Muscle of leg (tissue), 11 donors: Measurements from ENCODE around the gene KLHL6. TPM values are rescaled to one million over a fixed set of nuclear protein-coding genes. Genes with fewer than 3 reads are reported as not detected.
"Not testable (repeated sequence)": the region's sequence is repeated elsewhere in the genome, so short reads cannot be mapped to it uniquely, and the experiment has no call there.

ENCODE experiments used
- DNase-seq: peaks from one replicate; pipeline ENCODE4 v3.0.0; 2013
- H3K27ac ChIP-seq: one replicate; pipeline ENCODE4 v1.5.1; 2013; ENCODE audit warnings: mild to moderate bottlenecking, low read length, control low read depth
- H3K27me3 ChIP-seq: one replicate; pipeline ENCODE4 v1.6.1; 2013; ENCODE audit warnings: low read length; ENCODE audit not compliant: control insufficient read depth, insufficient read depth
- H3K36me3 ChIP-seq: one replicate; pipeline ENCODE4 v1.6.1; 2013; ENCODE audit warnings: low read length; ENCODE audit not compliant: control insufficient read depth, insufficient read depth
- H3K4me1 ChIP-seq: one replicate; pipeline ENCODE4 v1.6.1; 2013; ENCODE audit warnings: low read length; ENCODE audit not compliant: control insufficient read depth, insufficient read depth
- H3K4me3 ChIP-seq: one replicate; pipeline ENCODE4 v1.5.1; 2013; ENCODE audit warnings: low read length, control low read depth
- H3K9me3 ChIP-seq: replicated peaks from 2 replicates; pipeline ENCODE4 v1.6.1; 2013; ENCODE audit warnings: low read depth, low read length; ENCODE audit not compliant: control insufficient read depth
- WGBS: methylation state at CpG from one replicate; pipeline ENCODE4 v1.1.5; 2013; ENCODE audit warnings: missing lambda C conversion rate; ENCODE audit not compliant: insufficient coverage; 5-methylcytosine and 5-hydroxymethylcytosine counted together
- polyA plus RNA-seq, 8 donors: library from polyadenylated mRNA; unstranded; fragments of 120-200 nt; gene quantifications; one replicate each; pipeline versions ENCODE4 v1.2.1 to v1.2.3, GENCODE V29; 2013; ENCODE audit warnings: inconsistent platforms in 1 of 8, low replicate concordance in 1 of 8; ENCODE audit not compliant: insufficient read length in 8 of 8, insufficient read depth in 1 of 8
- total RNA-seq: library from RNA; stranded (reverse); fragments of 120-200 nt; gene quantifications from one replicate; pipeline ENCODE4 v1.2.4, GENCODE V29; 2013

KLHL6 gene
- total and polyA plus RNA-seq, 9 donors, result 0.95 to 2.0 (median 1.4) TPM

DNA sequence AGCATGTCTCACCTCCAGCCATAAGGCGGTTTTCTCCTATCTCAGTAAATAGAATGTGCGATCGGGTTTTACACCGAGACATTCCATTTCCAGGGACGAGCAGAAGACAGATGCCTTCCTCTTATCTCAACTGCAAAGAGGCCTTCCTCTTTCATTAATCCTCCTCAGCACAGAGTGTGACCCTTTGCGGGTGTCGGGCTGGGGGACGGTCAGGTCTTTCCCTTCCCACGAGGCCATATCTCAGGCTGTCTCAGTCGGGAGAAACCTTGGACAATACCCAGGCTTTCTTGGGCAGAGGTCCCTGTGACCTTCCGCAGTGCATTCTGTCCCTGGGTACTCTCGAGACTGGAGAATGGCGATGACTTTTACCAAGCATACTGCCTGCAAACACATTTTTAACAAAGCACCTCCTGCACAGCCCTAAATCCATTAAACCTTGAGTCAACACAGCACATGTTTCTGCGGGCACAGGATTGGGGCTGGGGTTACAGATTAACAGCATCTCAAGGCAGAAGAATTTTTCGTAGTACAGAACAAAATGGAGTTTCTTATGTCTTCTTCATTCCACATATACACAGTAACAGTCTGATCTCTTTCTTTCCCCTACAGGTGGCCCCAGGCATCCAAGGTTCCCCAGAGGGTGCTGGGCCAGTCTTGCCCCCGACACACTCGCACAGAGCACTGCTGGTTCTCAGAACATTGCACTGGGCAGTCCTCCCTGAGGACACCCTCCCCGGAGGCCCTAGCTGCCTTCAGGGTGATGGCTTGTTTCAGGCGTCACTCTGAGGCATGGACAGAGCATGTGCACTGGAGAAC, 34.6 kb downstream of the KLHL6 start:
- H3K4me3 ChIP-seq, DNase-seq, H3K27ac ChIP-seq, H3K27me3 ChIP-seq, H3K9me3 ChIP-seq, H3K36me3 ChIP-seq, H3K4me1 ChIP-seq: not testable (repeated sequence)
- 56% methylated on average over 17 of the region's 19 CpGs for WGBS

DNA sequence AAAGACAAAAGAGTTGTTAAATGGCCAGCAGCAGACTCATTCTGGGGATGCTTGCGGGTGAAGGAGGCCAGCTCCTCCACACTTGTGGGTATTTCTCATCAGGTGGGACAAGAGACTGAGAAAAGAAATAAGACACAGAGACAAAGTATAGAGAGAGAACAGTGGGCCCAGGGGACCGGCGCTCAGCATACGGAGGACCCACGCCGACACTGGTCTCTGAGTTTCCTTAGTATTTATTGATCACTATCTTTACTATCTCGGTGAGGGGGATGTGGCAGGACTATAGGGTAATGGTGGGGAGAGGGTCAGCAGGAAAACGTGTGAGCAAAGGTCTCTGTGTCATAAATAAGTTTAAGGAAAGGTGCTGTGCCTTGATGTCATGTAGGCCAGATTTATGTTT, 35.2 kb downstream of the KLHL6 start:
- H3K4me1 ChIP-seq, H3K27ac ChIP-seq, H3K9me3 ChIP-seq, DNase-seq, H3K36me3 ChIP-seq, H3K27me3 ChIP-seq, H3K4me3 ChIP-seq: not testable (repeated sequence)
- WGBS, result 51% methylated on average over 2 of the region's 8 CpGs

DNA sequence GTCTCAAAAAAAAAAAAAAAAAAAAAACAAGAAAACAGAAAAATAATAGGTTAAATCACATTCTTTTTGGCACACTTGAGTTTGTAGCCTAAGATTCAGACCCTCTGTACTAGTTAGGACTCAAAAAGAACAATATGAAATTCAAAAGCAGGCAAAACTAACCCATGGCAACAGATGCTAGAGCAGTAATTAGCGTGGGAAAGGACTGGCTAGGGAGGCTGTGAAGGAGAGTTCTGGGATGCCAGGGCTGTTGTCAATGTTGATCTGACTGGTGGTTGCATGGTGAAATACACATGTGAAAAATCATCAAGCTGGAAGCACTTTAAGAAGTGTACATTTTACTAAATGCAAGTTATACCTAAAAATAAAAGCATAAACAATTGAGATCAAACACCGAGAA, 35.6 kb downstream of the KLHL6 start:
- no peaks in the 10 kb centered on the region for H3K9me3 ChIP-seq
- H3K36me3 ChIP-seq, result no peaks in the 10 kb centered on the region
- H3K4me3 ChIP-seq, result no peak overlapping the region
- no peak for DNase-seq
- H3K27me3 ChIP-seq, result no peaks in the 10 kb centered on the region
- H3K27ac ChIP-seq, result no peak overlapping the region
- 80% methylated on average over 1 of the region's 2 CpGs for WGBS
- no peaks in the 10 kb centered on the region for H3K4me1 ChIP-seq

DNA sequence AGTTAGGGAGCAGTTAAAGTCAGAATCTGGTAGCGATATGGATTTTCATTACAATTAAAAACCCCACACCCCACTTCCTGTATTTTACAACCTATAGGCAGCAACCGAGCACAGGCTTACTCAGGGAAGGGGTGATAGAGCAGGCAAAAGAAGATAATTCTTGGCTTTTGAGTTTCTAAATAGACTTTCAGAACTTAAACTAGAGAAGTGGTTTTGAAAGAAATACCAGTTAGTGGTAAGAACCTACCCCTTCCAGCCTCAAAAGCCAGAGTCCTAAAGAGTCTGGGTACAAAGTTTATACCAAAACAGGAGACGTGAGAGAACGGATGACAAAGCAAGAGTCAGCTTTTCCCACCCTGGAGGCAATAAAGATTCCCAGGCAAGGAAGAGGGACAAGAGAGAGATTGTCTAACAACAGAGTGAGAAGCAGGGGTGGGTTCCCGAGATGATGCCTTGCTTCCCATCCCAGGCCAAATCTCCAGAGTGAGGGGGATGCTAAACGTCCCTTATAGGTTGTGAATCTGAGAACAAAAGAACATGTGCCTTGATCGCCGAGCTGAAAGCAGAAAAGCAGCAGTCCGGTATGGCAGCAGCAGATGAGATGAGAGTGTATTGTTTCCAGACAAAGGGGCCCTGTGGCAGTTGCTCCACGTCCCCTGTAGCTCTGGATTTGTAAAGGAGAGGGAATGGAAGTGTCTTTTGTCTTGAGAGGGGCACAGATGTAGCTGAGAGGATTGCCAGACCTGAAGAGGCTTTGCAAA, 36.8 kb downstream of the KLHL6 start:
- 14% methylated on average over 6 of the region's 10 CpGs for WGBS
- no peaks in the 10 kb centered on the region for H3K4me1 ChIP-seq
- no peak for DNase-seq
- H3K27me3 ChIP-seq, result no peaks in the 10 kb centered on the region
- H3K27ac ChIP-seq, result no peak overlapping the region
- H3K36me3 ChIP-seq, result no peaks in the 10 kb centered on the region
- no peaks in the 10 kb centered on the region for H3K9me3 ChIP-seq
- H3K4me3 ChIP-seq, result no peak overlapping the region

DNA sequence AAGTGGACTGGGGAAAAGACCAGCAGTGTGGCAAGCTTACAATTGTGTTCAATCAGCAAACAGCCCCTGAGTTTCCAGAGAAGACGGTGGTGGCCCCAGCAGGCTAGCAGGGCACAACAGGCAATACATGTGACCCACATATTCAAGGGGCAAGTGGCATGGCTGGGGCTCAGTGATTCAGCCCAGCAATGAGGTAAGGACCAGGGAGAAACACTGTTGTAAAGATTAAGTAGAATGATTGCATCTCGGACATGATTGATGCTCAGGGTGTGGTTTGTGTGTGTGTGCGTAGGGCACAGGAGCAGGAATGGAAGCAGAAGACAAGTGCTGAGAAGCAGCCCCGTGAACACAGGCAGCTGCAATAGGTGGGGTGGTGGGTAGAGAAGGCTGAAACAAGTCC, 37.9 kb downstream of the KLHL6 start:
- WGBS, result 93% methylated on average over 3 of the region's 4 CpGs

DNA sequence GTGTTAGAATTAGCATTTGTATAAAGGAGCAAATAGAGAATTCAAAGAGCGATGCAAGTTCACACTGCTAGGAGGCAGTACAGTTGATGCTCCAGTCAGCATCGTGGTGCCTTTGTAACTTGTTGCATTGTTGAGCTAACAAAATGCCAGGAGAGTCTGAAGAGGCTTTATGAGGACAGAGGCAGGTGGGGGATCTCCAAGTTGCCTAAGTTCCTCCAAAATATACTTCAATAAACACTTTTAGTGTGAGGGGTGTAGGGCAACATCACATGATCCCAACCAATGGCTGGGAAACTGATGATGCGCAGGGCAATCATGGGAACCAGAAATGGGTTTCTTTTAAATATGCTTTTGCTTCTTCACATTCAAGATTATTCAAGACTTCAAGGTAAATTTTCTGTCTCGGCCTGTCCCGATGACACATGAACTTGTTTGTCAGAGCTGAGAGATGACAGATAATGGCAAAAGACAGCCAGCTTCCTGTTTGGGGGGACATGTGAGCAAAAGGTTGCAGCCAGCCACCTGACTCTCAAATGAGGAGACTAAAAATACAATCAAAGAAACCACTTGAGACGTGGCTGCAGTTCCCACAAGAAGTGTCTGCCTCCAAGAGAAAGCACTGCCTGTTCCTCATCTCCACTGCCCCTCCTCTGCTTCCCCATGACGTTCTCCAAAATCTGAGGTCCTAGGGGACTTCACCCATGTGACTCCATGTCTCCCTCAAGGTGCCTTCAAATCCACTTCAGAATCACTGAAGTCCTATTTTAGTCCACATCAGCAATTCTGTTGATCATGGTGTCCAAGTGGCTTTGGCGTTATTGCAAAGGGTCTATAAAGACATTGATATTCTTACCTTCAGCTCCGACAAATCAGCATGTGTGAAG, 39.3 kb downstream of the KLHL6 start:
- Histone ChIP-seq H3K27ac (no peak overlapping the region), H3K27me3 (no peaks in the 10 kb centered on the region), H3K9me3 (no peaks in the 10 kb centered on the region), H3K4me1 (peaks cover 10% of the 10 kb centered on the region), H3K36me3 (no peaks in the 10 kb centered on the region), H3K4me3 (no peak overlapping the region)
- DNase-seq, result peak; percentile 19
- 60% methylated on average over 5 of the region's 9 CpGs for WGBS

More for the DNA sequence above, 37.9 kb downstream of the KLHL6 start:
- Histone ChIP-seq H3K4me1 (peaks cover 2% of the 10 kb centered on the region), H3K36me3 (no peaks in the 10 kb centered on the region), H3K4me3 (no peak overlapping the region), H3K27ac (no peak overlapping the region), H3K9me3 (no peaks in the 10 kb centered on the region), H3K27me3 (no peaks in the 10 kb centered on the region)
- no peak for DNase-seq

DNA sequence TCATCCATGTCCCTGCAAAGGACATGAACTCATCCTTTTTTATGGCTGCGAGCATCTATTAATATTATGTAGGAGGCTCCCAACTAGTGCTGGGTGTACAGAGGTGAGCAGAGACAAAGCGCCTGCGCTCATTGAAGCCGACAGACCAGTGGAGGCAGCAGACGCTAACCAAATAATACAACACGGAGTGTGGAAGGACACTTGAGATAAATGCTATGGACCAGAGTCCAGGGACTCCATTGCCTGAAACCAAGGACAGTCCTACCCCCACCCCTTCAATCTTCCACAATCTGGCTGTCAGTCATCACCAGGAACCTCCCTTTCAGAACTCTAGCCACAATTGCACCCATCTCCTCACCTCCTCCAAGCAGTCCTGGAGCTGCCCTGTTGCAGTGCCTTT, 41.5 kb downstream of the KLHL6 start:
- H3K4me3 ChIP-seq, result no peak overlapping the region
- H3K9me3 ChIP-seq, result no peaks in the 10 kb centered on the region
- no peaks in the 10 kb centered on the region for H3K27me3 ChIP-seq
- peaks cover 10% of the 10 kb centered on the region for H3K4me1 ChIP-seq
- H3K36me3 ChIP-seq, result no peaks in the 10 kb centered on the region
- H3K27ac ChIP-seq, result no peak overlapping the region
- 100% methylated on average over 3 of the region's 6 CpGs for WGBS
- DNase-seq, result no peak

DNA sequence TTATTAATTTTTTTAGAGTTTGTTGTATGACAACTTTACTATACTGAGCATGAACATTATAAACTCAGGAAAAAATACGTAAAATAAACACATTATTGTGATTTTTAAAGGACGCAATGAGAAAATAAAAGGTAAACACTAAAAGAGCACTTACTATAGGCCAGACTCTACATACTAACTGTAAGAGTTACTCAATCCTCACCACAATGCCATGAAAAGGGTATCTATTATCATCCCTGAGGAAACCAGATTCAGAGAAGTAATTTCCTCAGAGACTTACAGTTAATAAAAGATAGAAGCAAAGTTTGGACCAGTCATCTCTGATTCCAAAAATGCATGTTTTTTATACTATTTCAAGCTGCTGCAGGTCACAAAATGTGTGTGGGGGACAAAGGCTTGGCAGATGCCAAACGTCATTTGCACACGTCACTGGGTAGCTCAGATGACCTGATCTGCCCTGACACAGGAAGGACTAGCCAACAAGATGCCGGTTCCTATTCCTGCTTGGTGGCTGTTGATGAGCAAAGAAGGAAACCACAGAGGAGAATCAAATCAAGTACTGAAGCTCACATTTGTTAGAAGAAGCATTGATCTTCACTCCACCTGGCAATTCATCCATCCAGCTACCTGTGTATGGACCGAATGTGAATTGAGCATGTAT, 42.3 kb downstream of the KLHL6 start:
- DNase-seq, result peak; percentile 36
- no peak overlapping the region for H3K4me3 ChIP-seq
- peaks cover 10% of the 10 kb centered on the region for H3K4me1 ChIP-seq
- H3K9me3 ChIP-seq, result no peaks in the 10 kb centered on the region
- H3K36me3 ChIP-seq, result no peaks in the 10 kb centered on the region
- no peak overlapping the region for H3K27ac ChIP-seq
- no peaks in the 10 kb centered on the region for H3K27me3 ChIP-seq
- WGBS, result 0% methylated on average over 1 of the region's 6 CpGs

DNA sequence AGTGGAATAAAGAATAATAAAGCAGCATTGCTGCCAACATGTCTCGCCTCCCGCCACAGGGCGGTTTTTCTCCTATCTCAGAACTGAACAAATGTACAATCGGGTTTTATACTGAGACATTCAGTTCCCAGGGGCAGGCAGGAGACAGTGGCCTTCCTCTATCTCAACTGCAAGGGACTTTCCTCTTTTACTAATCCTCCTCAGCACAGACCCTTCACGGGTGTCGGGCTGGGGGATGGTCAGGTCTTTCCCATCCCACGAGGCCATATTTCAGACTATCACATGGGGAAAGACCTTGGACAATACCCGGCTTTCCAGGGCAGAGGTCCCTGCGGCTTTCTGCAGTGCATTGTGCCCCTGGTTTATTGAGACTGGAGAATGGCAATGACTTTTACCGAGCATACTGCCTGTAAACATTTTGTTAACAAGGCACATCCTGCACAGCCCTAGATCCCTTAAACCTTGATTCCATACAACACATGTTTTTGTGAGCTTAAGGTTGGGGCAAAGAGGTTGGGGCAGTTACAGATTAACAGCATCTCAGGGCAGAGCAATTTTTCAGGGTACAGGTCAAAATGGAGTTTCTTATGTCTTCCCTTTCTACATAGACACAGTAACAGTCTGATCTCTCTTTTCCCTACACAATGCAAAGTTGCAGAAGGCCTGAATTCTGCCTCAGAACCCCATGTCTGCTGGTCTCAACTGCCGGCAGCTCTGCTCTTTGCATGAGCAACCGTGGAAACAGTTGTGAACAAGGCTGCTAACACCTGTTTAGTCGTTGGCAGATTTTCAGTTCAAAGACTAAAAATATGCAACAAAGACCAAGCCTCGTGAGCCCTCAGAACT, 44.0 kb downstream of the KLHL6 start:
- DNase-seq, result peak; percentile 65
- not testable (repeated sequence) for H3K9me3 ChIP-seq, H3K4me3 ChIP-seq, H3K27me3 ChIP-seq, H3K36me3 ChIP-seq
- Histone ChIP-seq H3K4me1 (peaks cover 10% of the 10 kb centered on the region), H3K27ac (peak overlapping the region; percentile 50)
- 47% methylated on average over 4 of the region's 14 CpGs for WGBS
